Posterior cingulate gyrus (tissue), 11 donors: ENCODE results near the gene ZSWIM3.

Source experiments
- DNase-seq, 10 donors: peaks; one replicate each; pipeline versions ENCODE4 v3.0.0 to v3.0.0-alpha.2; 2020 to 2021; ENCODE audit warnings: mixed read lengths in 3 of 10
- intact Hi-C: fragments of 100-400 bp; cut with DNase I; formaldehyde crosslinking; loops from one replicate; pipeline ENCODE4 v1.15.1; 2023

Gene ZSWIM3

GRCh38 chr20:45921337-45922189 lies 64.1 kb downstream of the ZSWIM3 start:
- DNase-seq = peak in 1 of 10 donors; percentile 0
- intact Hi-C loops = no loop called here

- intact Hi-C loops = no loop called here
- no peak for DNase-seq
These were observed 67.2 kb downstream of the ZSWIM3 start for GRCh38 chr20:45924391-45925261.

DNA sequence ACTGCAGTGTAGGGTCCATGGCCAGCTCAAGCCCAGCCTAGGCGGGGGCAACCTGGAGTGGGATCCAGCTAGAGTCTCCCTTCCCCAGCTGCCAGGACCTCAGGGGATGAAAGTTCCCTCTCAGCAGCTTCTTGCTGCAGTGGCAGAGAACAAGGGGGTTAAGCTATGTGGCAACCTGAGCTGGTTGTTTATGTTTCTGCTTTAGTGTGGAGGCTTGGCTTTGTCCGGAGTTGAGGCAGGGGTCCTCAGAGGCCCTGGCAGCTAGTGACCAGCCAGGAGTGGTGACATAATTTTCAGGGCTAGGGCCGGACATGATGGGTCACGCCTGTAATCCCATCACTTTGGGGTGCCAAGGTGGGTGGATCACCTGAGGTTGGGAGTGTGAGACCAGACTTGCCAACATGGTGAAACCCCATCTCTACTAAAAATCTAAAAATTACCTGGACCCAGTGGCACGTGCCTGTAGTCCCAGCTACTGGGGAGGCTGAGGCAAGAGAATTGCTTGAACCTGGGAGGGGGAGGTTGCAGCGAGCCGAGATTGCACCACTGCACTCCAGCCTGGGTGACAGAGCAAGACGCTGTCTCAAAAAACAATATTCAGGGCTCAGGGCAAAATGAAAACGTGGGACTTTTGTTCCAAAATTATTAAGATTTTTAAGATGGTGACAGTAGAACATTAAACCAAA lies 68.5 kb downstream of the ZSWIM3 start:
- intact Hi-C loops = no loop called here

GRCh38 chr20:45926731-45927070 lies 69.3 kb downstream of the ZSWIM3 start:
- no peak for DNase-seq
- intact Hi-C loops = no loop called here

More for the DNA sequence above, 68.5 kb downstream of the ZSWIM3 start:
- no peak for DNase-seq

DNA sequence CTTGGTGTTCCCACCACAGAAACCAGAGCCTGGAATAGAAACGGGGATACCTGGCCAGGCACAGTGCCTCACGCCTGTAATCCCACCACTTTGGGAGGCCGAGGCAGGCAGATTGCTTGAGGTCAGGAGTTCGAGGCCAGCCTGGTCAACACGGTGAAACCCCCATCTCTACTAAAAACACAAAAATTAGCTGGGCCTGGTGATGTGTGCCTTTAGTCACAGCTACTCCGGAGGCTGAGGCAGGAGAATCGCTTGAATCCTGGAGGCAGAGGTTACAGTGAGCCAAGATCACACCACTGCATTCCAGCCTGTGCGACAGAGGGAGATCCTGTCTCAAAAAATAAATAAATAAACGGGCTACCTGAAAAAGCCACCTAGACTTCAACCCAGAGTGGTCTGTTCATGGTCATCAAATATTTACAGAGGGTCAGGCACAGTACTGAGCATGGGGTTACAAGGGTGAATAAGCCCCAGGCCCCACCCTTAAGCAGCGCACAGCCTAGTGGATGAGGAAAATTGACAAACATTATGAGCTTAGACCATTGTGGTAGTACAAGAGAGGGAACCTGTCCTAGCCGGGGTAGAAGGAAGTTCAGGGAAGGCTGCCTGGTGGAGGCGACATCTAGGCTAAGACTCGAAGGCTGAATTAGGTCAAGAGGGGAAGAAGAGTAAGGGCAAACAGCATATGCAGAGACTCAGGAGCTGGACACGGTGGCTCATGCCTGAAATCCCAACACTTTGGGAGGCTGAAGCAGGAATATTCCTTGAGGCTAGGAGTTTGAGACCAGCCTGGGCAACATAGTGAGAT lies 69.9 kb downstream of the ZSWIM3 start:
- no peak for DNase-seq
- intact Hi-C loops = no loop called here
